GM23338 (cell line): ENCODE measurements around the gene SPIC.

Experiments
- CREB1 ChIP-seq: fragments of 250-450 bp; sonication (Bioruptor Pico); IDR thresholded peaks from 2 replicates; pipeline ENCODE4 v1.5.0; 2020; ENCODE audit warnings: low read depth, mild to moderate bottlenecking, moderate library complexity
- EZH2 ChIP-seq: fragments of 200-600 bp; sonication (generic); IDR thresholded peaks from one replicate; pipeline ENCODE4 v1.8.0; 2017; ENCODE audit warnings: antibody characterized with exemption, mild to moderate bottlenecking, low read depth; ENCODE audit not compliant: unreplicated experiment
- EZH2phosphoT487 ChIP-seq: fragments of 200-600 bp; sonication (generic); IDR thresholded peaks from one replicate; pipeline ENCODE4 v1.8.1; 2018; ENCODE audit warnings: antibody characterized with exemption; ENCODE audit not compliant: unreplicated experiment
- JUNB ChIP-seq: IDR thresholded peaks from one replicate; pipeline ENCODE4 v1.6.1; 2016; ENCODE audit warnings: antibody characterized with exemption; ENCODE audit not compliant: unreplicated experiment
- POLR2AphosphoS5 ChIP-seq: IDR thresholded peaks from 2 replicates; pipeline ENCODE4 v1.6.1; 2016; ENCODE audit warnings: antibody characterized with exemption, low read depth
- TF ChIP-seq, protein P1 (sequence below), 2 experiments: fragments of 200-600 bp in 1 of 2; sonication (generic) in 1 of 2; conservative IDR thresholded peaks; 2 replicates each; pipeline versions ENCODE4 v1.5.1 to v1.6.1; 2016 to 2017; ENCODE audit warnings: antibody characterized with exemption in 2 of 2, low read depth in 2 of 2, mild to moderate bottlenecking in 2 of 2, moderate library complexity in 1 of 2

DNA sequence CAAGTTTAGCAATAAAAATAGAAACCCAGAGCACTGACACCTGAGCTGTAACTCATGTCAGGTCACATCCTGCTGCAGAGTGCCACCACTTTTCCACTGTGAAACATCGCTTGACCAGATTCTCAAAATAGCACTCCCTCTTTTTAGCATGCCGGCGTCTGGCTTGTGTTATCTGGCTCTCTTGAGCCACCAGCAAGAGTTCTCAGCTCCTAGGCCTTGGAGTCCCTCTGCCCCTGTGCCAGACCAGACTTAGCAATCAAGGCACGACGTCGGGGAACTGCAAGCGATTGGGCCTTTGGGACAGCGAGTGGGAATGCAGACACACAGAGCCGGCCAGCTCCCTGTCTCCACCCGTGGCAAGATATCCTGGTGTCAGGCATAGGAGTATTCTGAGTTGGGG is 52.5 kb downstream of the SPIC start:
- TF ChIP-seq EZH2: no peak
- TF ChIP-seq, protein P1, sequence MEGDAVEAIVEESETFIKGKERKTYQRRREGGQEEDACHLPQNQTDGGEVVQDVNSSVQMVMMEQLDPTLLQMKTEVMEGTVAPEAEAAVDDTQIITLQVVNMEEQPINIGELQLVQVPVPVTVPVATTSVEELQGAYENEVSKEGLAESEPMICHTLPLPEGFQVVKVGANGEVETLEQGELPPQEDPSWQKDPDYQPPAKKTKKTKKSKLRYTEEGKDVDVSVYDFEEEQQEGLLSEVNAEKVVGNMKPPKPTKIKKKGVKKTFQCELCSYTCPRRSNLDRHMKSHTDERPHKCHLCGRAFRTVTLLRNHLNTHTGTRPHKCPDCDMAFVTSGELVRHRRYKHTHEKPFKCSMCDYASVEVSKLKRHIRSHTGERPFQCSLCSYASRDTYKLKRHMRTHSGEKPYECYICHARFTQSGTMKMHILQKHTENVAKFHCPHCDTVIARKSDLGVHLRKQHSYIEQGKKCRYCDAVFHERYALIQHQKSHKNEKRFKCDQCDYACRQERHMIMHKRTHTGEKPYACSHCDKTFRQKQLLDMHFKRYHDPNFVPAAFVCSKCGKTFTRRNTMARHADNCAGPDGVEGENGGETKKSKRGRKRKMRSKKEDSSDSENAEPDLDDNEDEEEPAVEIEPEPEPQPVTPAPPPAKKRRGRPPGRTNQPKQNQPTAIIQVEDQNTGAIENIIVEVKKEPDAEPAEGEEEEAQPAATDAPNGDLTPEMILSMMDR (conservative IDR thresholded peaks at IDR 0.05; ENCODE audit: low read depth in 2 of 2): no peak
- no peak for TF ChIP-seq POLR2AphosphoS5
- TF ChIP-seq CREB1 (CRISPR knock-in tag): no peak
- TF ChIP-seq EZH2phosphoT487: no peak
- no peak for TF ChIP-seq JUNB
